ENCODE data around the gene TPK1. TPM values are rescaled to one million over a fixed set of nuclear protein-coding genes. Genes with fewer than 3 reads are reported as not detected.

The TPK1 gene
- total and polyA plus RNA-seq, 2 of the 8 experiments (the other 6 are each of a cell fraction or from before 2014, with no cell fraction given): 1.9 to 2.7 TPM

GRCh38 chr7:144500225-144500624 lies 335.6 kb downstream of the TPK1 start (continued):
- TF ChIP-seq CHD7 (IDR thresholded peaks at IDR 0.05; ENCODE audit: insufficient replicate concordance, low read length): no peak

All from H1 (cell line).